ENCODE results near the gene MAPK14. TPM values are rescaled to one million over a fixed set of nuclear protein-coding genes. Genes with fewer than 3 reads are reported as not detected.

MAPK14 gene
- total and polyA plus RNA-seq, 9 of the 15 experiments (the other 6 are each of a cell fraction or from before 2014, with no cell fraction given) = 8.8 to 62.7 (median 35.5) TPM

- TF ChIP-seq HOMEZ (CRISPR knock-in tag; IDR thresholded peaks at IDR 0.05) = no peak
- TF ChIP-seq CUX1 (CRISPR knock-in tag; IDR thresholded peaks at IDR 0.05) = no peak
- TF ChIP-seq NFE2 (IDR thresholded peaks at IDR 0.05; ENCODE audit: low read depth) = peak; percentile 18; the same call in 1 of the 2 replicates
- no peak for TF ChIP-seq ZNF57 (CRISPR knock-in tag; IDR thresholded peaks at IDR 0.05)
- no peak for TF ChIP-seq MCM2 (IDR thresholded peaks at IDR 0.05; ENCODE audit: low read depth)
- TF ChIP-seq SIRT6 (IDR thresholded peaks at IDR 0.05; ENCODE audit: low read depth, low read length) = no peak
- TF ChIP-seq ZKSCAN1 (IDR thresholded peaks at IDR 0.05; ENCODE audit: low read depth, low read length) = peak; percentile 80
- TF ChIP-seq ZNF274 (IDR thresholded peaks at IDR 0.05; ENCODE audit: borderline replicate concordance, low read depth, low read length) = no peak
- TF ChIP-seq SIX5 (IDR thresholded peaks at IDR 0.05; ENCODE audit: borderline replicate concordance in 1 of 2, insufficient read depth in 1 of 2, low read depth in 1 of 2, low read length in 2 of 2) = no peak
- TF ChIP-seq TAF9B (IDR thresholded peaks at IDR 0.05; ENCODE audit: partially characterized antibody) = peak; percentile 42
- TF ChIP-seq CBFA2T2 (conservative IDR thresholded peaks at IDR 0.05) = peak; percentile 76
- TF ChIP-seq, protein P1, sequence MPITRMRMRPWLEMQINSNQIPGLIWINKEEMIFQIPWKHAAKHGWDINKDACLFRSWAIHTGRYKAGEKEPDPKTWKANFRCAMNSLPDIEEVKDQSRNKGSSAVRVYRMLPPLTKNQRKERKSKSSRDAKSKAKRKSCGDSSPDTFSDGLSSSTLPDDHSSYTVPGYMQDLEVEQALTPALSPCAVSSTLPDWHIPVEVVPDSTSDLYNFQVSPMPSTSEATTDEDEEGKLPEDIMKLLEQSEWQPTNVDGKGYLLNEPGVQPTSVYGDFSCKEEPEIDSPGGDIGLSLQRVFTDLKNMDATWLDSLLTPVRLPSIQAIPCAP (CRISPR knock-in tag; IDR thresholded peaks at IDR 0.05; ENCODE audit: borderline replicate concordance) = no peak
- TF ChIP-seq, protein P2, sequence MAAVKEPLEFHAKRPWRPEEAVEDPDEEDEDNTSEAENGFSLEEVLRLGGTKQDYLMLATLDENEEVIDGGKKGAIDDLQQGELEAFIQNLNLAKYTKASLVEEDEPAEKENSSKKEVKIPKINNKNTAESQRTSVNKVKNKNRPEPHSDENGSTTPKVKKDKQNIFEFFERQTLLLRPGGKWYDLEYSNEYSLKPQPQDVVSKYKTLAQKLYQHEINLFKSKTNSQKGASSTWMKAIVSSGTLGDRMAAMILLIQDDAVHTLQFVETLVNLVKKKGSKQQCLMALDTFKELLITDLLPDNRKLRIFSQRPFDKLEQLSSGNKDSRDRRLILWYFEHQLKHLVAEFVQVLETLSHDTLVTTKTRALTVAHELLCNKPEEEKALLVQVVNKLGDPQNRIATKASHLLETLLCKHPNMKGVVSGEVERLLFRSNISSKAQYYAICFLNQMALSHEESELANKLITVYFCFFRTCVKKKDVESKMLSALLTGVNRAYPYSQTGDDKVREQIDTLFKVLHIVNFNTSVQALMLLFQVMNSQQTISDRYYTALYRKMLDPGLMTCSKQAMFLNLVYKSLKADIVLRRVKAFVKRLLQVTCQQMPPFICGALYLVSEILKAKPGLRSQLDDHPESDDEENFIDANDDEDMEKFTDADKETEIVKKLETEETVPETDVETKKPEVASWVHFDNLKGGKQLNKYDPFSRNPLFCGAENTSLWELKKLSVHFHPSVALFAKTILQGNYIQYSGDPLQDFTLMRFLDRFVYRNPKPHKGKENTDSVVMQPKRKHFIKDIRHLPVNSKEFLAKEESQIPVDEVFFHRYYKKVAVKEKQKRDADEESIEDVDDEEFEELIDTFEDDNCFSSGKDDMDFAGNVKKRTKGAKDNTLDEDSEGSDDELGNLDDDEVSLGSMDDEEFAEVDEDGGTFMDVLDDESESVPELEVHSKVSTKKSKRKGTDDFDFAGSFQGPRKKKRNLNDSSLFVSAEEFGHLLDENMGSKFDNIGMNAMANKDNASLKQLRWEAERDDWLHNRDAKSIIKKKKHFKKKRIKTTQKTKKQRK (IDR thresholded peaks at IDR 0.05; ENCODE audit: borderline replicate concordance, low read depth, low read length) = no peak
- TF ChIP-seq TGIF2 (CRISPR knock-in tag; IDR thresholded peaks at IDR 0.05) = no peak
- no peak for TF ChIP-seq NCOA4 (IDR thresholded peaks at IDR 0.05; ENCODE audit: partially characterized antibody)
- TF ChIP-seq ZNF24 (IDR thresholded peaks at IDR 0.05) = no peak; the same call in 1 of the 2 replicates
These were observed 2.2 kb upstream of the MAPK14 start (continued) for GRCh38 chr6:36025260-36025931.
